NCI-H524 treated with DMSO at 0.1 percent for 48 hours (cell line): Measurements from ENCODE around the gene ICAM2.

Source experiments
- DNase-seq: peaks from one replicate; lab custom pipeline; 2025; lab: John Stamatoyannopoulos, UW

ICAM2 gene

GRCh38 chr17:63974594-63975192, 45.7 kb downstream of the ICAM2 start:
- DNase-seq, result no peak

DNA sequence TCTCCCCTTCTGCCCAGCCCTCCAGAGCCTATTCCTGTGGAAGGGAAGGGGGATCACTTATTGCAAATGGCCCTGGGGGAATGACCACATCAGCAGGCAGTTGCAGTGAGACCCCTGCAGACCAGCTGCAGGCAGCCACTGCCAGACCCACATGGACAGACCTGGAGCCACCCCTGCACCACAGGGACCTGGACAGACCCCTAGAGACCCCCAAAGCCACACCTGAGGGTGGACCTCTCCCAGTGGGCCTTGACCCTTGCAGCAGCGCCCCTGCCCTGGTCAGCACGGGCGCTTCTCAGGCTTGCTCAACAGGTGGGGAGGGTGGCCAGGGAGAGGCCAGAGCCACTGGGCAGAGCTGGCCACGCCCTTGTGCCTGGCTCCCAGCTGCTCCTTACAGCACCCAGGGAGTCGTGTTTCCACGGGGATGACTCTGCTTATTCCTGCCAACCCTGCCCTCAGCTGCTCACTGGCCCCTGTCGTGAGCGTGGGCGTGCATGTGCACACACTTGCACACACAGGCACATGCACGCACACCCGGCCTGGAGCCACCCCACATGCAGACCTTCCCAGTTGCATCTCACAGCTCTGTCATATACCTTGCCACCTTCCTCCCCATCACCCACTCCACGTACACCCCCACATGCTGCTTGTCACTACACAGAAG, 46.4 kb downstream of the ICAM2 start:
- DNase-seq, result no peak

GRCh38 chr17:63973247-63973646, 47.2 kb downstream of the ICAM2 start:
- DNase-seq, result no peak

GRCh38 chr17:63972796-63973195, 47.6 kb downstream of the ICAM2 start, which contains the start of gene SCN4A:
TSS of gene SCN4A (minus strand) at chr17:63972918. CDS start at chr17:63972841, 77 bp downstream.
- DNase-seq, result no peak

GRCh38 chr17:63969278-63969677, 51.2 kb downstream of the ICAM2 start:
- DNase-seq, result no peak

DNA sequence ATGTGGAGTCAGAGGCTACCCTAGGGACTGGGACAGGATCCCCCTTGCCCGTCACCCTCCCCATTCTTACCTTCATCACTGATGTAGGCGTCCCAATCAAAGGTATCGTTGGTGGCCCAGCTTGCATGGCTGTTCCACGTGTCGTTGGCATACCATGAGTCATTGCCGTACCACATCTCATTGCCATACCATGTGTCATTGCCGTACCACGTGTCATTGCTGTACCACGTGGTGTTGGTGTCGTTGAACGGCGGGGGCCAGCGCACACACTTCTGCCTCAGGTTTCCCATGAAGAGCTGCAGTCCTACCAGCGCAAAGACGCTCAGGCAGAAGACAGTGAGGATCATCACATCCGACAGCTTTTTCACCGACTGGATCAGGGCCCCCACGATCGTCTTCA, 52.5 kb downstream of the ICAM2 start:
- no peak for DNase-seq

DNA sequence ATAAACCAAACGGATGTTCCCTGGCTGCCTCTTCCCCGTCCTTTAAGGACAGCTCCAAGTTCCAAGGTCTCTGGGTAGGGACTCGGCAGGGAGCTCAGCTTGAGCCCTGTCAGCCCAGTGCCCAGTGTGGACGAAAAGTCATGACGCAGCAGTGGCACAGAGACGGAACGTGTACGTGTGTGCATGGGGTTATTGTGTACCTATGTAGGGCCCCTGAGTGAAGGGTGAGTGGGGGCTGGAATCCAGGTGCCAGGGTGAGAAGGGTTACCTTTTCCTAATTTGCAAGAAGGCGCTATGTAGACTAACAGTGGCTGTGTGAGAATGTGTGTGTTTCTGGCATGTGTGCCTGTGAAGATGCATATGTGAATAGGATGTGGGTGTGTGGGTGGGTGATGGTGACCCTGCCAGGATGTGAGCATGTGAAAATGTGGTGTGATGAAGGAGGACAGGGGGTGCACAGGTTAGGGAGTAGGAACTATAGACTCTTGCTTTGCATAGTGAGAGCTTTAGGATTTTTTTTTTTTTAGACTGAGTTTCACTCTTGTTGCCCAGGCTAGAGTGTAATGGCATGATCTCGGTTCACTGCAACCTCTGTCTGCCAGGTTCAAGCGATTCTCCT, 53.7 kb downstream of the ICAM2 start:
- DNase-seq, result no peak

- no peak for DNase-seq
These were observed 57.3 kb downstream of the ICAM2 start for GRCh38 chr17:63963123-63963522.

- no peak for DNase-seq
These were observed 58.1 kb downstream of the ICAM2 start for GRCh38 chr17:63962298-63962744.

- no peak for DNase-seq
These were observed 58.8 kb downstream of the ICAM2 start for GRCh38 chr17:63961355-63962212.

DNA sequence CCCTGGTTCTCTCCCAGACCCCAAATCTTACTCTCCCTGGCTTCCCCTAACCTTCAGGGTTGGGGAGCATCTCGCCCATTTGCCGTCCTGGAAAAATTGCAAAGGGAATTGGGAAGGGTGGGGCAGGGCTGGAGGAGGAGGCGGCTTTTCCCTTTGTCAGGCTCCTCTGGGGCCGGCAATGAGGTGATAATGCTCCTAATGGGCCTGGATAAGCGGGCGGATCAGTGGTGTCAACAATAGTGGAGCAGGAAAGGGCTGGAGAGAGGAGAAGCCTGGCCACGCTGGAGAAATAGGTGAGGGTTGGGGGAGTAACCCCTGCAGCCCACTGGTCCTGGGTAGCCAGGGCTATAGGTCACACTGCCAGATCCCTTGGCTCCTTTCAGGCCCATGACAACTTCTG, 60.0 kb downstream of the ICAM2 start:
- no peak for DNase-seq

GRCh38 chr17:63960006-63960405, 60.4 kb downstream of the ICAM2 start:
- no peak for DNase-seq

DNA sequence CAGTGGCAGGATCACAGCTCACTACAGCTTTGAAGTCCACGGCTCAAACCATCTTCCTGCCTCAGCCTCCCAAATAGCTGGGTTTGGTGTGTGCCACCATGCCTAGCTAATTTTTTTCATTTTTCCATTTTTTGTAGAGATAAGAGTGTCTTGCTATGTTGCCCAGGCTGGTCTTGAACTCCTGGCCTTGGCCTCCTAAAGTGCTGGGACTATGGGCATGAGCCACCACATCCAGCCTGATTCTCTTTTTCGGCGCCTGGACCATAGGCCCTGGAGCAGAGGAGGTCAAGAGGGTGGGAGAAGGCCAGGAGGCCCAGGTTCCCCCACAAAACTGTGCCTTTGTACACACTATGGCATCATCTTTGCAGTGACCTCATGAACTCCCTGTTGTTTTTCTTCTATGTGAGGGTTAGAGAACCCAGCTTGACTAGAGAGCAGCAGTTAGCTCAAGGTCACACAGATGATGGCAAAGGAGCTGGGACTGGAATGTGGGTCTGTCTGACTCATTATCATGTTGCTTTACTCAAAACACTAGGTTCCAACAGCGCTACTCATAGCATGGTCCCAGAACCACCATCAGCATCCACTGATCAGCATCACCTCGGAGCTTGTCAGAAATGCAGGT, 64.0 kb downstream of the ICAM2 start:
- DNase-seq, result no peak

DNA sequence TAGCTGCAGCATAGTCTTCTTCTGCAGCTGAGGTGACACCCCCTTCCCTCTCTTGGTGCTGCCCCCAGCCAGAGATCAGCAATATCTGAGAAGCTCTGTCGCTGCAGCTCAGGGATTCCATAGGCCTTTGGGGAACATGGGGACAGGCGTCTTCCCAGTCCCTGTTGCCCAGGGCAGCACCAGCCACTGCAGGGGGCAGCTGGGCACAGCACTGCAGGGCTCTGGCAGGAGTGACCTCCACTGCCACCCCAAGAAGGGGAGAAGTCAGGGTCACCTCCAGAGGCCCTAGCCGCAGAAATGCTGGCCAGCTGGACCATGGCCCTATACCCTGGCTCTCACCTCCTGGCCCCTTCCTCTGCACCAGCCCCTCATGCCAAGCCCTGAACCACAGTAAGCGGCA, 64.6 kb downstream of the ICAM2 start:
- DNase-seq, result no peak

- DNase-seq, result no peak
These were observed 65.2 kb downstream of the ICAM2 start for GRCh38 chr17:63955232-63955631.

GRCh38 chr17:63954402-63955063, 65.9 kb downstream of the ICAM2 start:
- no peak for DNase-seq
